HG03196 (cell line): ENCODE data around the gene JARID2.

ENCODE experiments used
- ATAC-seq: cut with Tn5 transposase; IDR thresholded peaks from one replicate; pipeline ENCODE4 v1.9.1; 2021; ENCODE audit not compliant: unreplicated experiment

The JARID2 gene

GRCh38 chr6:15352220-15352619 lies 106.4 kb downstream of the JARID2 start:
- no peak for ATAC-seq

- ATAC-seq = no peak
Measured at GRCh38 chr6:15352845-15353244, 107.0 kb downstream of the JARID2 start.

GRCh38 chr6:15355683-15356099 lies 109.8 kb downstream of the JARID2 start:
- ATAC-seq = no peak

DNA sequence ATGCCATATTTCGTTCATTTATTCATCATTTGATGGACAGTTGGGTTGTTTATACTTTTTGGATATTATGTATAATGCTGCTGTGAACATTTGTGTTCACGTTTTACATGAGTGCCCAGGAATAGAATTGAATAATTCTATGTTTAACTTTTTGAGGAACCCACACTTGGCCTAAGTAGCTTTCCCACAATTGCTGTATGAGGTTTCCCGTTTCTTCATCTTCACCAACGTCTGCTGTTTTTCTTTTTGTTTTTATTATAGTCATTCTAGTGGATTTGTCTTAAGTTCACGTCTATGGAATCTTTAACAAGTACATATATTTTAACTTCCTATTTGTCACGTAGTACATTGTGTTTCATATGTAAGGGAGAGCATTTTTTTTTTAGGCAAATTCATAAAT lies 110.3 kb downstream of the JARID2 start:
- ATAC-seq = no peak

DNA sequence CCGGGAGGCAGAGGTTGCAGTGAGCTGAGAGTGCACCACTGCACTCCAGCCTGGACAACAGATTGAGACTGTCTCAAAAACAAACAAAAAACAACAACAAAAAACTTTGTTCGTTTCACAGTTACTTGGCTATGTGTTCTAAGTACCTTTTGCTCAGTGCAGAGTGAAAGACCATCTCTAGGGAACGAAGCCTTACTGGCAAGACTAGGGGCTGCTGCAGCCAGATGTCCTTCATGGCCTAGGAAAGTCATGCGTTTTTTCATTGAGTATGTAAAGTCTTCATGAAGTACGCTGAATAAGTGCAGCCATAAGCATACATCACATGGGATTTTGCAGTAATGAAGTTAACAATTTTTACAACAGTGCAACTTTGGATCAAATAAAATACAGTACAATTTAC lies 111.1 kb downstream of the JARID2 start:
- no peak for ATAC-seq

GRCh38 chr6:15357782-15358181 lies 111.9 kb downstream of the JARID2 start:
- no peak for ATAC-seq

GRCh38 chr6:15358579-15359327 lies 112.9 kb downstream of the JARID2 start:
- ATAC-seq = peak; percentile 39

- ATAC-seq = peak; percentile 55
Measured at GRCh38 chr6:15359335-15359862, 113.5 kb downstream of the JARID2 start.

- ATAC-seq = no peak
Measured at GRCh38 chr6:15360300-15360699, 114.4 kb downstream of the JARID2 start.

- ATAC-seq = no peak
Measured at GRCh38 chr6:15361197-15361596, 115.3 kb downstream of the JARID2 start.

DNA sequence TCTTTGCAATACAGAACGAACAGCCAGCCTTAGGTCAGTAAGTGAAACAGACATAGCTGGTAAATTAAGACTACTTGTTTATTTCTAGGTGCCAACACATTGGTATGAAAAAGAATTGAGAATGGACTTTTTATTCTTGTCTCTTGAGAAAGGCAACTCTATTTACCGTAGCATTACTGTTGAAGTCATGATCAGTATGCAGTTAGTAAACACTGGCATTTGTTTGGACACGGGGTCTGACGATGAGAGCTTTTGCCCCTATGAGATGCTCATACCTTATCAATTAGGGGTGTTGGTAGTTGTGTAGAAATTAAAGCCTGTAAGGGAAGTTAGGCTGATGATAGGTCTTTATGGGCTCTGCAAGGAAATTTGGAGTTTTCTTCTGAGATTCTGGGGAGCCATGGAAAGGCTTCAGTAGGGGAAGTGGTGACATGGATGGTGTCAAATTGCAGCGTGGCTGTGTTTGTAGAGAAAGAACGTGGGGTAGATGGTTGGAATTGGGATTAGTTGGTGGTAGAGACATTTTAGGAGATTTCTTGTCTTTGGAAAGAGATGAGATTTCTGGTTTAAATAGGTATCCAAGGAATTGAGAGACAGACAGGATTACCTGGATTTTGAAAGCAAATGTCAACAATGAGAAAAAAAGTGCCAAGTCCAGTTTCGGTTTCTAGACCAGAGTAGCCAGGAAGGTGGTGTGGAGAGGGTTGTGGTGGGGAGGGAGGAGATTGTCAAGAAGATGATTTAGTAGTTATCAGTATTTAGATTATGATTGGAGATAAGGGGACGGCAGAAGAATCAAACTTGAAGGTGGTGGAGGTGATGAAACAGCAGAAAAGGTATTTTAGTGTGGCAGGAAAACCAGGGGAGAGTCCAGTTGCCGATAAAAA lies 116.6 kb downstream of the JARID2 start:
- no peak for ATAC-seq

- ATAC-seq = no peak
Measured at GRCh38 chr6:15363164-15363522, 117.3 kb downstream of the JARID2 start.

DNA sequence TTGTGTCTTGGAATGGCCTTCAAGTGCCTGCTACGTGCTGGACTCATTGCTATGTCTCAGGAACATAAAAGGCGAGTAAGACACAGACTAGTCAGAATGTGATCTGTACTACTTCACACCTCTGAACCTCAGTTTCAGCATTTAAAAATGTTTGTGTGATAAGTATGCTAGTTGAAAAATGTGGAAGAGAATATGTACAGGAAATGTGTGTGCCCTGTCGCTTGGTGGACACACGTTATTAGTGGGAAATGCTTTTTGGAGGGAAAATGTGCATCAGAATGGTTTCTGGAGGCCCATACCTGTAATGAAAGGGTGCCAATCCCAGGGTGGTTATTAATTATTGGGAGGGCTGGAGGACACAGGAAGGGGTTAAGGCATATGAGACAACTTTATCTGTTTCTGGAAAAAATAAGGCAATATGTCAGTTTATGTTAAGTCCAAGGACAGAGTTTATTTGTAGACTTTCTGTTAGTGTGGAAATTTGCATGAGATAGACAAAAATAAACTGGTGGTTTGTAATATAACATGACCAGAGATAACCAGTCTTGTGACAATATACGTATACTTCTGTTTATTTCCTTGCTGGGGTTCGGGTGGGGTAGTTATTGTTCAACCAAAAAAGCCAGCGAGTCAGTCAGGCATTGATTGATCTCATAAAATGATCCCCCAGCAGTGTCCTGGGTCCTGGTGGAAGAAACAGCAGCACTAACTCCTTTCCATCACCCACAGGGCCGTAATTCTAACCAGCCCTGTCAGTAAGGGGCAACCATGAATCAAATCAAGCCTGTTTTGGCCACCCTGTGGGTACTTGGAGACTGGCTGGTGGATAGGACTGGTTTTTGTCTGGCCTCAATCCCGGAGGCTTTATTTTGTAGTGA lies 117.9 kb downstream of the JARID2 start:
- ATAC-seq = peak; percentile 53

- no peak for ATAC-seq
Measured at GRCh38 chr6:15364401-15365037, 118.7 kb downstream of the JARID2 start.

DNA sequence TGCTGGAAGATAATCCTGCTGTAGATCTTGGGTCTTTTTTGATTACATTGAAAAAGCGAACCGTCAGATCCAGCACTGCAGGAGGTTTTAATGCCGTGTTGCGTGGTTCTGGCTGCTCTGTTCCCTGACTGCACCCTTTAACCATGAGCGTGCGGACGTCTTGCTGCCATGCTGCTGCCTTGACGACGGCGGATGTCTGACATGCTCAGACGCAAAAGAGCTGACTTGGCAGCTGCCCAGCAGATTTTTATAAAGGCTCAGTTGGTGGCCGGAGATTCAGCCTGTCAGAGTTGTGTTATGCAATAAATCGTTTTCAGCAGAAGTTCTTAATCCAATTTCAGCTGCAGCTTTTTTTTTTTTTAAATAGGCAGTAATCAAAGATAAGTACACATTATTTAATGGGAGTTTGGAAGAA lies 119.4 kb downstream of the JARID2 start:
- no peak for ATAC-seq

- ATAC-seq = no peak
Measured at GRCh38 chr6:15366003-15366535, 120.2 kb downstream of the JARID2 start.

- no peak for ATAC-seq
Measured at GRCh38 chr6:15366879-15367278, 121.0 kb downstream of the JARID2 start.

DNA sequence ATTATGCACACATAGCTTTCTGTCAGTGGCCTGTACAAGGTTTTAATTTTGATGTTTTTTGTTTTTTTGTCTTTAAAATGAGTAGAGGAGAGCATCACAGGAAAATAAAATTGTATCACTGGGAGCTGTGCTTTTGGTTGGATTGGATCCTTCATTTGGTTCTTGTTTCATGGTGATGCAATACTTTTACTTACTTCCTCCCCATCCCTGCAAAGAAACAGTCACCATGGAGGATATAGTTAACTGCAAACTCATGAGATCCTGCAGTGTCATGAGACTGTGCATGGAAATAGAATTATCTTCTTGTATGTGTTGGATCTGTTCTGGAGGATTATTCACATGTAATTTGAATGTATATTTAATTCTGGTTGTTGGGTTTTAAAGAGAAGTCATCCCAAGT lies 122.3 kb downstream of the JARID2 start:
- ATAC-seq = no peak

GRCh38 chr6:15368873-15369272 lies 123.0 kb downstream of the JARID2 start:
- no peak for ATAC-seq

DNA sequence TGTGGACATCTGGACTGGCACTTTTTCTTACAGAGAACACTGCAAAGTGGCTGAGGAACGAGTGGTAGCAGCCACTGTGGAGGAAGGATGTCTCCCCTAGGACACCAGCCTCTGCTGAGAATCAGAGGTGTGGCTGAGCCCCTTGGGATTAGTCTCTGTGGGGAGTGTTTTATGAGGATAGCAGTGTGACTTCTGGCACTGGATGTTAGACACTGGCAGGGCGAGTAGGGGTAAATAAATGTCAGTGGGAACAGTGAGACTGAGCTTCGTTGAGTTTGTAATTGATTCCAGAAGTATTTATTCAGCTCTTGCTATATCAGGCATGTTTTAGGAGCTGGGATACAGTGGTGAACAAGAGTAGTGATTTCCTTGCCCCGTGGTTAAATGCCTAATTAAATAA lies 124.0 kb downstream of the JARID2 start:
- no peak for ATAC-seq
